GM21786 (cell line): ENCODE results near the gene PGA3.
"Not testable (repeated sequence)": the region's sequence is repeated elsewhere in the genome, so short reads cannot be mapped to it uniquely, and the experiment has no call there.

ENCODE experiments used
- ATAC-seq: cut with Tn5 transposase; IDR thresholded peaks from one replicate; pipeline ENCODE4 v1.9.1; 2021; ENCODE audit not compliant: unreplicated experiment

PGA3 gene

GRCh38 chr11:61170566-61170965 lies 32.7 kb upstream of the PGA3 start:
- no peak for ATAC-seq

- no peak for ATAC-seq
These were observed 31.4 kb upstream of the PGA3 start for GRCh38 chr11:61171907-61172306.

GRCh38 chr11:61172356-61172755 lies 31.0 kb upstream of the PGA3 start:
- no peak for ATAC-seq

GRCh38 chr11:61172888-61173287 lies 30.4 kb upstream of the PGA3 start:
- ATAC-seq: no peak

- ATAC-seq: no peak
These were observed 29.9 kb upstream of the PGA3 start for GRCh38 chr11:61173456-61173855.

GRCh38 chr11:61174273-61174672 lies 29.0 kb upstream of the PGA3 start:
- no peak for ATAC-seq

GRCh38 chr11:61174949-61175348 lies 28.4 kb upstream of the PGA3 start:
- no peak for ATAC-seq

GRCh38 chr11:61176446-61176845 lies 26.9 kb upstream of the PGA3 start:
- no peak for ATAC-seq

- ATAC-seq: not testable (repeated sequence)
These were observed 23.1 kb upstream of the PGA3 start for GRCh38 chr11:61180205-61180604.

GRCh38 chr11:61181489-61181888 lies 21.8 kb upstream of the PGA3 start:
- no peak for ATAC-seq

- no peak for ATAC-seq
These were observed 19.7 kb upstream of the PGA3 start for GRCh38 chr11:61183645-61184044.

- ATAC-seq: no peak
These were observed 16.8 kb upstream of the PGA3 start for GRCh38 chr11:61186504-61186903.

GRCh38 chr11:61187505-61188130 lies 15.7 kb upstream of the PGA3 start:
- ATAC-seq: no peak

GRCh38 chr11:61189933-61190332 lies 13.4 kb upstream of the PGA3 start:
- ATAC-seq: no peak

- ATAC-seq: no peak
These were observed 9.7 kb upstream of the PGA3 start for GRCh38 chr11:61193596-61193995.

GRCh38 chr11:61194169-61194671 lies 9.1 kb upstream of the PGA3 start:
- ATAC-seq: no peak

GRCh38 chr11:61194981-61195695 lies 8.2 kb upstream of the PGA3 start:
- ATAC-seq: no peak

GRCh38 chr11:61195719-61196118 lies 7.6 kb upstream of the PGA3 start:
- no peak for ATAC-seq

- ATAC-seq: no peak
These were observed 5.0 kb upstream of the PGA3 start for GRCh38 chr11:61198361-61198760.

GRCh38 chr11:61198948-61199523 lies 4.3 kb upstream of the PGA3 start:
- no peak for ATAC-seq

- ATAC-seq: no peak
These were observed 1.8 kb upstream of the PGA3 start for GRCh38 chr11:61201476-61201875.

GRCh38 chr11:61203873-61204272 lies 558 bp downstream of the PGA3 start:
- ATAC-seq: not testable (repeated sequence)
